CD14-positive monocyte (primary cell): ENCODE data around the gene CEP68. TPM values are rescaled to one million over a fixed set of nuclear protein-coding genes. Genes with fewer than 3 reads are reported as not detected.

Experiments
- DNase-seq, 3 donors: peaks; one replicate each; pipeline ENCODE4 v3.0.0-alpha.2; 2011 to 2022
- H2AFZ ChIP-seq: 2 replicates; pipeline ENCODE4 v1.6.0; 2012; ENCODE audit warnings: mild to moderate bottlenecking, low read depth, low read length, inconsistent platforms; ENCODE audit not compliant: insufficient read depth, poor library complexity, severe bottlenecking
- H3K27ac ChIP-seq, 2 donors: 1 replicate in 1 of 2; 2 replicates in 1 of 2; pipeline ENCODE4 v1.5.1; 2012 to 2013; ENCODE audit warnings: low read length in 2 of 2, control low read depth in 1 of 2, inconsistent platforms in 1 of 2, low read depth in 1 of 2, mild to moderate bottlenecking in 1 of 2
- H3K27me3 ChIP-seq, 2 donors: one replicate each; pipeline versions ENCODE4 v1.6.0 to v1.6.1; 2011 to 2013; ENCODE audit warnings: low read length in 2 of 2; ENCODE audit not compliant: control insufficient read depth in 2 of 2, insufficient read depth in 2 of 2
- H3K36me3 ChIP-seq, 2 donors: replicated peaks in 1 of 2; 1 replicate in 1 of 2; 2 replicates in 1 of 2; pipeline versions ENCODE4 v1.5.1 to v1.6.1; 2012 to 2013; ENCODE audit warnings: low read length in 2 of 2, control low read depth in 1 of 2, inconsistent platforms in 1 of 2, mild to moderate bottlenecking in 1 of 2; ENCODE audit not compliant: insufficient read depth in 2 of 2, control insufficient read depth in 1 of 2
- H3K4me1 ChIP-seq, 2 donors: 1 replicate in 1 of 2; 2 replicates in 1 of 2; pipeline versions ENCODE4 v1.5.1 to v1.6.1; 2012 to 2013; ENCODE audit warnings: low read length in 2 of 2, control low read depth in 1 of 2, inconsistent platforms in 1 of 2, mild to moderate bottlenecking in 1 of 2, moderate library complexity in 1 of 2; ENCODE audit not compliant: insufficient read depth in 2 of 2, control insufficient read depth in 1 of 2
- H3K4me2 ChIP-seq: replicated peaks from 2 replicates; pipeline ENCODE3; 2012; ENCODE audit warnings: low read length, moderate library complexity, mild to moderate bottlenecking; ENCODE audit not compliant: poor library complexity, severe bottlenecking; ENCODE audit errors: extremely low read depth
- H3K4me3 ChIP-seq, 3 experiments: fragments of 200-600 bp in 1 of 3; sonication (generic) in 1 of 3; replicated peaks in 1 of 3; 1 replicate in 2 of 3; 2 replicates in 1 of 3; pipeline ENCODE4 v1.5.1; 2011 to 2013; ENCODE audit warnings: low read length in 3 of 3, mild to moderate bottlenecking in 3 of 3, control low read depth in 2 of 3, low read depth in 2 of 3, inconsistent platforms in 1 of 3, moderate library complexity in 1 of 3
- H3K79me2 ChIP-seq: 2 replicates; pipeline ENCODE4 v1.6.0; 2012; ENCODE audit warnings: mild to moderate bottlenecking, control low read depth, inconsistent platforms, low read length, moderate library complexity; ENCODE audit not compliant: insufficient read depth
- H3K9ac ChIP-seq: 2 replicates; pipeline ENCODE4 v1.6.0; 2017; ENCODE audit warnings: low read length, mild to moderate bottlenecking; ENCODE audit not compliant: insufficient read depth, poor library complexity, severe bottlenecking
- H3K9me3 ChIP-seq, 2 donors: replicated peaks in 1 of 2; 1 replicate in 1 of 2; 2 replicates in 1 of 2; pipeline versions ENCODE4 v1.5.1 to v1.6.1; 2012 to 2013; ENCODE audit warnings: low read length in 2 of 2, control low read depth in 1 of 2; ENCODE audit not compliant: control insufficient read depth in 1 of 2, insufficient read depth in 1 of 2
- H4K20me1 ChIP-seq: 2 replicates; pipeline ENCODE4 v1.6.0; 2012; ENCODE audit warnings: mild to moderate bottlenecking, low read length, control low read depth, moderate library complexity; ENCODE audit not compliant: insufficient read depth
- H3K27ac Mint-ChIP-seq, 7 donors: one replicate each; pipeline ENCODE4 v1.8.0; 2020; ENCODE audit warnings: mild to moderate bottlenecking in 7 of 7, mixed read lengths in 7 of 7, moderate library complexity in 6 of 7, inconsistent platforms in 2 of 7
- H3K27me3 Mint-ChIP-seq, 3 donors: one replicate each; pipeline ENCODE4 v1.8.0; 2021 to 2022; ENCODE audit warnings: low read depth in 3 of 3, mild to moderate bottlenecking in 3 of 3, mixed read lengths in 3 of 3, moderate library complexity in 3 of 3, inconsistent platforms in 1 of 3
- H3K36me3 Mint-ChIP-seq, 2 donors: one replicate each; pipeline ENCODE4 v1.8.0; 2020; ENCODE audit warnings: mixed read lengths in 2 of 2, inconsistent platforms in 1 of 2, mild to moderate bottlenecking in 1 of 2
- H3K4me1 Mint-ChIP-seq: one replicate; pipeline ENCODE4 v1.8.0; 2020; ENCODE audit warnings: mild to moderate bottlenecking, mixed read lengths
- H3K4me3 Mint-ChIP-seq, 2 donors: one replicate each; pipeline ENCODE4 v1.8.0; 2020; ENCODE audit warnings: mild to moderate bottlenecking in 2 of 2, mixed read lengths in 2 of 2, moderate library complexity in 1 of 2
- H3K9me3 Mint-ChIP-seq, 7 donors: one replicate each; pipeline ENCODE4 v1.8.0; 2020 to 2022; ENCODE audit warnings: mixed read lengths in 7 of 7, mild to moderate bottlenecking in 6 of 7, moderate library complexity in 6 of 7, inconsistent platforms in 2 of 7
- WGBS: methylation state at CpG from one replicate; pipeline ENCODE4 v1.1.5; 2013; ENCODE audit warnings: missing lambda C conversion rate; ENCODE audit not compliant: insufficient coverage; 5-methylcytosine and 5-hydroxymethylcytosine counted together
- intact Hi-C, 2 donors: fragments of 100-400 bp; cut with micrococcal nuclease; formaldehyde crosslinking; loops; one replicate each; pipeline versions ENCODE4 v1.15.0 to v1.15.1; 2023
- polyA plus RNA-seq, 3 donors: library from polyadenylated mRNA; depleted of rRNA in 1 of 3; unstranded in 2 of 3; stranded (reverse) in 1 of 3; fragments of 300-500 nt in 2 of 3; fragments of >200 nt in 1 of 3; fragmentation: Illumina TruSeq in 2 of 3; gene quantifications; 1 replicate in 2 of 3; 2 replicates in 1 of 3; pipeline ENCODE4 v1.2.3, GENCODE V29; 2012 to 2021
- TF ChIP-seq, protein P1 (sequence below): fragments of 200-600 bp; IDR thresholded peaks from one replicate; pipeline ENCODE4 v1.8.0; 2022; ENCODE audit warnings: antibody characterized with exemption, mild to moderate bottlenecking

Gene CEP68
- polyA plus RNA-seq, 3 donors: 2.5 to 6.5 (median 2.8) TPM

DNA sequence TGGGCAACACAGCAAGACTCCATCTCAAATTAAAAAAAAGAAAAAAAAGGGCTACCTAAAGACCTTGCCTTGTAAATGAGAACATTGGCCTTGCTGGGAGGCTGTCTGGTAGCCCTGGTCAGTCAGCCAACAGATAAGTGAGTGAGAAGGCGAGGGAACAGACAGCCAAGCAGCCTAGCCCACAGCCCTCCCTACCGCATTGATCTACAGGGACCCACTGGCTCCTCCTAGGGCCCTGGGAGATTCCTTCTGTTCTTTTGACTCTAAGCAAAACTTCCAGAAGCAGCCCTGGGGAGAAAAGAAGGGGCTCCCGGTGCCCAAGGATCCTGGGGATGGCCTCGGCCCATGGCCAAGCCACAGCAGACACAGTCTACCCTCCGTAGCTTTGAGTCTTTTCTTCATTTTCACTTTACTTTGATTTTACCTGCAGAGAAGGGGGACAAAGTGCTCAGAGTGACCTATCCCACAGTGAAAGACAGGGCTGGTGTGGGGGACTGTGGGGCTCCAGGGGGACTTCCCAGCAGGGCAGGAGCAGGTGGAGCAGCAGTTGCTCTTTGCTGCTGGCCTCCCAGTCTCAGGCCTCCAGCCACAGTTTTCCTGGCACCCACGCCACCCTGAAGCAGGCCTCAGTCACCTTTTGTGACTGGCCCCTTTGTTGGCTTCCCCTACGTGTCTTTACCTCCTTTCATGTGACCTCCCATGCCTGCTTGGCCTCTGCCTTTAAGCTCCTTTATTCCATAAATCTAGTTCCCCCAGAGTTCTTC, 5.1 kb downstream of the CEP68 start:
- H3K27ac Mint-ChIP-seq: no peak overlapping the region

DNA sequence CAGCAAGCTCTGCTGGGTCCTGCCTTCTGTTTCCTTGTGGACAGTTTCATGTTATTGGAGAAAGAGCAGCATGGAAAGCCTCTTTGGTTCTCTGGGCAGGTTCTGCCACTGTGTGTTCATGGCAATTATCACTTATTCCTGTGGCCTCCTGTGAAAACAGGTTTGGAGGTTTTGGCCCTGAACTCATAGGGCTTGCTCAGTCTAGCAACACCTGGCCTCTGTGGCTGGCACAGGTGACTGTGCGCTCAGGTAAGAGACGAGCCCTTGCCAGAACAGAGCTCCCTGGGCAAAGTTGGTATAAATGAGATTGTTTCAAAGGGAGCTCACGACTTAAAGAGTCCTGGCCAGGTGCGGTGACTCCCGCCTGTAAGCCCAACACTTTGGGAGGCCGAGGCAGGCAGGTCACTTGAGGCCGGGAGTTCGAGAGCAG, 5.7 kb downstream of the CEP68 start:
- Mint-ChIP-seq H3K27me3 (peaks cover 0 to 3% (median 0%) of the 10 kb centered on the region in 3 donors), H3K9me3 (no peaks in the 10 kb centered on the region), H3K4me1 (peaks cover 45% of the 10 kb centered on the region), H3K27ac (no peak overlapping the region), H3K4me3 (no peak overlapping the region), H3K36me3 (no peaks in the 10 kb centered on the region)
- no peak overlapping the region for H3K27ac ChIP-seq
- H3K4me3 ChIP-seq: no peak overlapping the region
- no peaks in the 10 kb centered on the region for H3K27me3 ChIP-seq
- H3K9me3 ChIP-seq: no peaks in the 10 kb centered on the region
- WGBS: 97% methylated on average over 6 of the region's 8 CpGs
- peaks cover 49% of the 10 kb centered on the region for H3K79me2 ChIP-seq
- no peaks in the 10 kb centered on the region for H4K20me1 ChIP-seq
- peaks cover 32 to 36% of the 10 kb centered on the region in 2 donors for H3K4me1 ChIP-seq
- TF ChIP-seq, protein P1, sequence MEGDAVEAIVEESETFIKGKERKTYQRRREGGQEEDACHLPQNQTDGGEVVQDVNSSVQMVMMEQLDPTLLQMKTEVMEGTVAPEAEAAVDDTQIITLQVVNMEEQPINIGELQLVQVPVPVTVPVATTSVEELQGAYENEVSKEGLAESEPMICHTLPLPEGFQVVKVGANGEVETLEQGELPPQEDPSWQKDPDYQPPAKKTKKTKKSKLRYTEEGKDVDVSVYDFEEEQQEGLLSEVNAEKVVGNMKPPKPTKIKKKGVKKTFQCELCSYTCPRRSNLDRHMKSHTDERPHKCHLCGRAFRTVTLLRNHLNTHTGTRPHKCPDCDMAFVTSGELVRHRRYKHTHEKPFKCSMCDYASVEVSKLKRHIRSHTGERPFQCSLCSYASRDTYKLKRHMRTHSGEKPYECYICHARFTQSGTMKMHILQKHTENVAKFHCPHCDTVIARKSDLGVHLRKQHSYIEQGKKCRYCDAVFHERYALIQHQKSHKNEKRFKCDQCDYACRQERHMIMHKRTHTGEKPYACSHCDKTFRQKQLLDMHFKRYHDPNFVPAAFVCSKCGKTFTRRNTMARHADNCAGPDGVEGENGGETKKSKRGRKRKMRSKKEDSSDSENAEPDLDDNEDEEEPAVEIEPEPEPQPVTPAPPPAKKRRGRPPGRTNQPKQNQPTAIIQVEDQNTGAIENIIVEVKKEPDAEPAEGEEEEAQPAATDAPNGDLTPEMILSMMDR: no peak
- no peak overlapping the region for H3K9ac ChIP-seq
- no peak for DNase-seq
- no peak overlapping the region for H2AFZ ChIP-seq
- H3K4me2 ChIP-seq: no peak overlapping the region
- intact Hi-C loops: loop anchor here (10.0 kb wide), 2 partner anchors 163 to 373 kb away; partner anchors contain the start of genes ACTR2 (in 1 of the 2) and SPRED2 (in 1 of the 2)
- no peaks in the 10 kb centered on the region for H3K36me3 ChIP-seq

More for the DNA sequence above, 5.1 kb downstream of the CEP68 start:
- intact Hi-C loops: loop anchor here (10.0 kb wide), 2 partner anchors 163 to 373 kb away; partner anchors contain the start of genes ACTR2 (in 1 of the 2) and SPRED2 (in 1 of the 2)
- Mint-ChIP-seq H3K4me1 (peaks cover 46% of the 10 kb centered on the region), H3K4me3 (no peak overlapping the region), H3K27me3 (peaks cover 0 to 3% (median 0%) of the 10 kb centered on the region in 3 donors), H3K36me3 (no peaks in the 10 kb centered on the region), H3K9me3 (no peaks in the 10 kb centered on the region)
- Histone ChIP-seq H3K36me3 (no peaks in the 10 kb centered on the region), H3K4me3 (no peak overlapping the region), H3K27ac (no peak overlapping the region), H3K79me2 (peaks cover 49% of the 10 kb centered on the region), H3K9ac (no peak overlapping the region), H3K4me1 (peaks cover 34 to 39% of the 10 kb centered on the region in 2 donors), H3K27me3 (no peaks in the 10 kb centered on the region), H2AFZ (no peak overlapping the region), H4K20me1 (no peaks in the 10 kb centered on the region), H3K9me3 (no peaks in the 10 kb centered on the region), H3K4me2 (no peak overlapping the region)
- DNase-seq: no peak
- TF ChIP-seq, protein P1: no peak
- 100% methylated on average over 1 of the region's 7 CpGs for WGBS
